ENCODE measurements around the gene GALNT3.
A peak's percentile ranks its signal among the peaks of the same experiment; 100 is the strongest.

The GALNT3 gene

GRCh38 chr2:165720511-165720910 is 73.5 kb downstream of the GALNT3 start:
- no peak for DNase-seq

GRCh38 chr2:165718610-165719210 is 75.3 kb downstream of the GALNT3 start:
- no peak for DNase-seq

GRCh38 chr2:165716091-165716490 is 78.0 kb downstream of the GALNT3 start:
- DNase-seq, result no peak

GRCh38 chr2:165706960-165707487 is 87.0 kb downstream of the GALNT3 start:
- DNase-seq, result peak in 1 of 2 experiments; percentile 25

GRCh38 chr2:165701147-165701546 is 92.9 kb downstream of the GALNT3 start:
- DNase-seq, result peak; percentile 59 to 80

GRCh38 chr2:165700531-165700930 is 93.5 kb downstream of the GALNT3 start:
- DNase-seq, result peak; percentile 30 to 65

- DNase-seq, result no peak
Measured at GRCh38 chr2:165699946-165700345, 94.1 kb downstream of the GALNT3 start.

- peak; percentile 36 to 73 for DNase-seq
Measured at GRCh38 chr2:165698444-165698884, 95.6 kb downstream of the GALNT3 start.

GRCh38 chr2:165697748-165698443 is 96.2 kb downstream of the GALNT3 start:
- no peak for DNase-seq
